ENCODE measurements around the gene NID2. TPM values are rescaled to one million over a fixed set of nuclear protein-coding genes. Genes with fewer than 3 reads are reported as not detected.

The NID2 gene
- total and polyA plus RNA-seq, 10 of the 15 experiments (the other 5 are each of a cell fraction or from before 2014, with no cell fraction given): 0.04 to 0.49 (median 0.23) TPM; not detected in 3

- intact Hi-C loops (cut with micrococcal nuclease; ENCODE audit: unreplicated experiment): no loop called here
- TF ChIP-seq, protein P1, sequence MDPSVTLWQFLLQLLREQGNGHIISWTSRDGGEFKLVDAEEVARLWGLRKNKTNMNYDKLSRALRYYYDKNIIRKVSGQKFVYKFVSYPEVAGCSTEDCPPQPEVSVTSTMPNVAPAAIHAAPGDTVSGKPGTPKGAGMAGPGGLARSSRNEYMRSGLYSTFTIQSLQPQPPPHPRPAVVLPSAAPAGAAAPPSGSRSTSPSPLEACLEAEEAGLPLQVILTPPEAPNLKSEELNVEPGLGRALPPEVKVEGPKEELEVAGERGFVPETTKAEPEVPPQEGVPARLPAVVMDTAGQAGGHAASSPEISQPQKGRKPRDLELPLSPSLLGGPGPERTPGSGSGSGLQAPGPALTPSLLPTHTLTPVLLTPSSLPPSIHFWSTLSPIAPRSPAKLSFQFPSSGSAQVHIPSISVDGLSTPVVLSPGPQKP (IDR thresholded peaks at IDR 0.05; ENCODE audit: low read depth, low read length): no peak
- TF ChIP-seq CHD2 (IDR thresholded peaks at IDR 0.05; ENCODE audit: borderline replicate concordance, low read depth, low read length) (no peak), SIX5 (IDR thresholded peaks at IDR 0.05; ENCODE audit: low read depth, low read length, severe bottlenecking) (no peak), CUX1 (IDR thresholded peaks at IDR 0.05; ENCODE audit: insufficient replicate concordance, low read depth, low read length) (no peak), TAF1 (IDR thresholded peaks at IDR 0.05; ENCODE audit: borderline replicate concordance, low read depth, low read length) (no peak), ATF7 (IDR thresholded peaks at IDR 0.05; ENCODE audit: low read depth) (no peak), SMC3 (IDR thresholded peaks at IDR 0.05; ENCODE audit: borderline replicate concordance, low read length) (no peak), IRF4 (IDR thresholded peaks at IDR 0.05; ENCODE audit: low read depth, low read length) (no peak)
- TF ChIP-seq, protein P2, sequence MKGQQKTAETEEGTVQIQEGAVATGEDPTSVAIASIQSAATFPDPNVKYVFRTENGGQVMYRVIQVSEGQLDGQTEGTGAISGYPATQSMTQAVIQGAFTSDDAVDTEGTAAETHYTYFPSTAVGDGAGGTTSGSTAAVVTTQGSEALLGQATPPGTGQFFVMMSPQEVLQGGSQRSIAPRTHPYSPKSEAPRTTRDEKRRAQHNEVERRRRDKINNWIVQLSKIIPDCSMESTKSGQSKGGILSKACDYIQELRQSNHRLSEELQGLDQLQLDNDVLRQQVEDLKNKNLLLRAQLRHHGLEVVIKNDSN (IDR thresholded peaks at IDR 0.05; ENCODE audit: borderline replicate concordance, extremely low read length, insufficient read depth, low read depth, low read length): no peak
- TF ChIP-seq, protein P3, sequence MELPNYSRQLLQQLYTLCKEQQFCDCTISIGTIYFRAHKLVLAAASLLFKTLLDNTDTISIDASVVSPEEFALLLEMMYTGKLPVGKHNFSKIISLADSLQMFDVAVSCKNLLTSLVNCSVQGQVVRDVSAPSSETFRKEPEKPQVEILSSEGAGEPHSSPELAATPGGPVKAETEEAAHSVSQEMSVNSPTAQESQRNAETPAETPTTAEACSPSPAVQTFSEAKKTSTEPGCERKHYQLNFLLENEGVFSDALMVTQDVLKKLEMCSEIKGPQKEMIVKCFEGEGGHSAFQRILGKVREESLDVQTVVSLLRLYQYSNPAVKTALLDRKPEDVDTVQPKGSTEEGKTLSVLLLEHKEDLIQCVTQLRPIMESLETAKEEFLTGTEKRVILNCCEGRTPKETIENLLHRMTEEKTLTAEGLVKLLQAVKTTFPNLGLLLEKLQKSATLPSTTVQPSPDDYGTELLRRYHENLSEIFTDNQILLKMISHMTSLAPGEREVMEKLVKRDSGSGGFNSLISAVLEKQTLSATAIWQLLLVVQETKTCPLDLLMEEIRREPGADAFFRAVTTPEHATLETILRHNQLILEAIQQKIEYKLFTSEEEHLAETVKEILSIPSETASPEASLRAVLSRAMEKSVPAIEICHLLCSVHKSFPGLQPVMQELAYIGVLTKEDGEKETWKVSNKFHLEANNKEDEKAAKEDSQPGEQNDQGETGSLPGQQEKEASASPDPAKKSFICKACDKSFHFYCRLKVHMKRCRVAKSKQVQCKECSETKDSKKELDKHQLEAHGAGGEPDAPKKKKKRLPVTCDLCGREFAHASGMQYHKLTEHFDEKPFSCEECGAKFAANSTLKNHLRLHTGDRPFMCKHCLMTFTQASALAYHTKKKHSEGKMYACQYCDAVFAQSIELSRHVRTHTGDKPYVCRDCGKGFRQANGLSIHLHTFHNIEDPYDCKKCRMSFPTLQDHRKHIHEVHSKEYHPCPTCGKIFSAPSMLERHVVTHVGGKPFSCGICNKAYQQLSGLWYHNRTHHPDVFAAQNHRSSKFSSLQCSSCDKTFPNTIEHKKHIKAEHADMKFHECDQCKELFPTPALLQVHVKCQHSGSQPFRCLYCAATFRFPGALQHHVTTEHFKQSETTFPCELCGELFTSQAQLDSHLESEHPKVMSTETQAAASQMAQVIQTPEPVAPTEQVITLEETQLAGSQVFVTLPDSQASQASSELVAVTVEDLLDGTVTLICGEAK (IDR thresholded peaks at IDR 0.05; ENCODE audit: borderline replicate concordance): no peak
Observed at GRCh38 chr14:52048641-52049204, 20.1 kb downstream of the NID2 start.

More at GRCh38 chr14:52048641-52049204, 20.1 kb downstream of the NID2 start:
- ChIA-PET SMC1A (ENCODE audit: uncharacterized antibody, unreplicated experiment) (interaction anchor here (0.6 kb wide), 1 partner anchor 1044 kb away, joined by 3 read pairs; no protein-coding TSS in a partner anchor), RAD21 (ENCODE audit: unreplicated experiment) (no interaction called here), POLR2A (no interaction called here), CTCF (interaction anchor here (1.0 to 1.1 kb wide), 2 partner anchors 15 to 53 kb away, joined by 3 to 5 read pairs; no protein-coding TSS in a partner anchor)
- no peak for DNase-seq (ENCODE audit: low read depth, low spot score)
- Histone ChIP-seq H3K79me2 (ENCODE audit: control insufficient read depth, insufficient read depth, low read length) (no peaks in the 10 kb centered on the region), H4K20me1 (ENCODE audit: control insufficient read depth, insufficient read depth) (no peaks in the 10 kb centered on the region), H2AFZ (ENCODE audit: control insufficient read depth, low read depth, low read length) (no peak overlapping the region), H3K9ac (ENCODE audit: control insufficient read depth, insufficient read depth, low read length) (no peak overlapping the region), H3K27ac (ENCODE audit: control insufficient read depth, insufficient read depth) (no peak overlapping the region), H3K4me2 (ENCODE audit: control insufficient read depth, insufficient read depth) (no peak overlapping the region), H3K4me1 (ENCODE audit: control insufficient read depth, insufficient read depth, low read length) (no peaks in the 10 kb centered on the region), H3K9me3 (replicated peaks; ENCODE audit: control insufficient read depth, insufficient read depth, low read length) (no peaks in the 10 kb centered on the region), H3K36me3 (ENCODE audit: control insufficient read depth in 2 of 2, insufficient read depth in 2 of 2, low read length in 1 of 2) (no peaks in the 10 kb centered on the region), H3K27me3 (replicated peaks in 1 of 2; ENCODE audit: control insufficient read depth in 2 of 2, insufficient read depth in 2 of 2, low read length in 1 of 2) (peaks cover 0 to 1% of the 10 kb centered on the region in 2 experiments; a peak in 1 of 4 replicates), H3K4me3 (no peak overlapping the region)
- in situ Hi-C loops (cut with MboI): loop anchor here (10.0 kb wide), 1 partner anchor 226 kb away; no protein-coding TSS in a partner anchor
- 34% methylated on average over 3 of the region's 3 CpGs for whole genome bisulfite sequencing (ENCODE audit: insufficient coverage, insufficient replicate concordance, low lambda C conversion rate, missing lambda C conversion rate)
- FAIRE-seq: no peak
- no TSS peak for BruUV-seq (replicated peaks)
- no peak for ATAC-seq

Measured in GM12878 (cell line).